GM04504 (cell line): ENCODE measurements around the gene YTHDF1.
"Not testable (repeated sequence)": the region's sequence is repeated elsewhere in the genome, so short reads cannot be mapped to it uniquely, and the experiment has no call there.

Source experiments
- DNase-seq: peaks from one replicate; pipeline ENCODE4 v3.0.0-alpha.2; 2012; ENCODE audit warnings: low read depth

The YTHDF1 gene

GRCh38 chr20:63169681-63170080 is 46.2 kb downstream of the YTHDF1 start:
- no peak for DNase-seq

- no peak for DNase-seq
Observed at GRCh38 chr20:63168861-63169260, 47.1 kb downstream of the YTHDF1 start.

- no peak for DNase-seq
Observed at GRCh38 chr20:63167918-63168520, 47.9 kb downstream of the YTHDF1 start.

GRCh38 chr20:63167026-63167917 is 48.7 kb downstream of the YTHDF1 start:
- DNase-seq, result no peak

GRCh38 chr20:63166193-63167020 is 49.5 kb downstream of the YTHDF1 start:
- DNase-seq, result no peak

- DNase-seq, result no peak
Observed at GRCh38 chr20:63165356-63166192, 50.4 kb downstream of the YTHDF1 start.

GRCh38 chr20:63164484-63165355 is 51.2 kb downstream of the YTHDF1 start:
- no peak for DNase-seq

GRCh38 chr20:63163596-63164483 is 52.1 kb downstream of the YTHDF1 start:
- no peak for DNase-seq

- no peak for DNase-seq
Observed at GRCh38 chr20:63163171-63163570, 52.8 kb downstream of the YTHDF1 start.

- no peak for DNase-seq
Observed at GRCh38 chr20:63162206-63162795, 53.6 kb downstream of the YTHDF1 start.

- no peak for DNase-seq
Observed at GRCh38 chr20:63161176-63161651, 54.7 kb downstream of the YTHDF1 start.

GRCh38 chr20:63160641-63161175 is 55.2 kb downstream of the YTHDF1 start:
- no peak for DNase-seq

GRCh38 chr20:63159826-63160640 is 55.9 kb downstream of the YTHDF1 start:
- DNase-seq, result no peak

- not testable (repeated sequence) for DNase-seq
Observed at GRCh38 chr20:63159251-63159650, 56.7 kb downstream of the YTHDF1 start.

- DNase-seq, result no peak
Observed at GRCh38 chr20:63158845-63159244, 57.1 kb downstream of the YTHDF1 start.

GRCh38 chr20:63158352-63158751 is 57.6 kb downstream of the YTHDF1 start:
- DNase-seq, result no peak

- DNase-seq, result not testable (repeated sequence)
Observed at GRCh38 chr20:63157431-63157830, 58.5 kb downstream of the YTHDF1 start.

- DNase-seq, result no peak
Observed at GRCh38 chr20:63156221-63156671, 59.7 kb downstream of the YTHDF1 start.
